GM12878 (cell line): ENCODE measurements around the gene GFM1. TPM values are rescaled to one million over a fixed set of nuclear protein-coding genes. Genes with fewer than 3 reads are reported as not detected.

ENCODE experiments used
- ASH2L ChIP-seq: fragments of 300-600, 200-600 bp; sonication (generic); IDR thresholded peaks from 2 replicates; pipeline ENCODE4 v1.6.1; 2017; ENCODE audit warnings: low read depth, mild to moderate bottlenecking, borderline replicate concordance
- BACH1 ChIP-seq: fragments of 450-650 bp; IDR thresholded peaks from 2 replicates; pipeline ENCODE4 v1.6.1; 2017; ENCODE audit warnings: mild to moderate bottlenecking, borderline replicate concordance
- CBX5 ChIP-seq: sonication (generic); IDR thresholded peaks from 2 replicates; pipeline ENCODE4 v1.6.1; 2016; ENCODE audit warnings: low read depth, moderate library complexity, mild to moderate bottlenecking, inconsistent platforms
- HDAC6 ChIP-seq: fragments of 200-600 bp; sonication (generic); IDR thresholded peaks from one replicate; pipeline ENCODE4 v1.8.0; 2017; ENCODE audit warnings: antibody characterized with exemption; ENCODE audit not compliant: unreplicated experiment
- IRF4 ChIP-seq: IDR thresholded peaks from 2 replicates; pipeline ENCODE4 v1.6.1; 2011; ENCODE audit warnings: low read depth, low read length
- MEF2A ChIP-seq: IDR thresholded peaks from 2 replicates; pipeline ENCODE4 v1.6.1; 2011; ENCODE audit warnings: low read depth, mild to moderate bottlenecking, low read length, moderate library complexity; ENCODE audit not compliant: insufficient read depth
- NBN ChIP-seq: fragments of 450-650 bp; IDR thresholded peaks from 2 replicates; pipeline ENCODE4 v1.6.1; 2016
- NR2C1 ChIP-seq: fragments of 450-650 bp; IDR thresholded peaks from 2 replicates; pipeline ENCODE4 v1.6.1; 2017; ENCODE audit warnings: antibody characterized with exemption, mild to moderate bottlenecking, moderate library complexity
- RAD21 ChIP-seq: IDR thresholded peaks from 2 replicates; pipeline ENCODE4 v1.6.1; 2011; ENCODE audit warnings: mild to moderate bottlenecking, low read depth, low read length, moderate library complexity; ENCODE audit not compliant: insufficient read depth
- SMC3 ChIP-seq: IDR thresholded peaks from 2 replicates; pipeline ENCODE4 v1.6.1; 2011; ENCODE audit warnings: low read length, improper control_type of control experiment, borderline replicate concordance
- SUZ12 ChIP-seq: fragments of 200-600 bp; sonication (generic); IDR thresholded peaks from one replicate; pipeline ENCODE4 v1.6.1; 2018; ENCODE audit warnings: antibody characterized with exemption, mild to moderate bottlenecking; ENCODE audit not compliant: unreplicated experiment
- TCF12 ChIP-seq: IDR thresholded peaks from 2 replicates; pipeline ENCODE4 v1.6.1; 2011; ENCODE audit warnings: low read depth, mild to moderate bottlenecking, low read length
- TCF7 ChIP-seq: IDR thresholded peaks from 2 replicates; pipeline ENCODE4 v1.6.1; 2014; ENCODE audit warnings: antibody characterized with exemption, borderline replicate concordance
- WRNIP1 ChIP-seq: IDR thresholded peaks from 2 replicates; pipeline ENCODE4 v1.6.1; 2011; ENCODE audit warnings: low read depth, low read length, improper control_type of control experiment, borderline replicate concordance
- YBX1 ChIP-seq: fragments of 450-650 bp; IDR thresholded peaks from 2 replicates; pipeline ENCODE4 v1.6.1; 2016; ENCODE audit warnings: antibody characterized with exemption
- ZNF207 ChIP-seq: fragments of 450-650 bp; IDR thresholded peaks from 2 replicates; pipeline ENCODE4 v1.6.1; 2014; ENCODE audit warnings: antibody characterized with exemption, mild to moderate bottlenecking, borderline replicate concordance
- ZNF24 ChIP-seq: fragments of 450-650 bp; IDR thresholded peaks from 2 replicates; pipeline ENCODE4 v1.6.1; 2017; ENCODE audit warnings: antibody characterized with exemption, mild to moderate bottlenecking
- ZNF384 ChIP-seq: IDR thresholded peaks from 2 replicates; pipeline ENCODE4 v1.6.1; 2012; ENCODE audit warnings: low read depth, mild to moderate bottlenecking, low read length, improper control_type of control experiment, borderline replicate concordance
- polyA plus RNA-seq, 11 experiments: library from polyadenylated mRNA; depleted of rRNA in 4 of 11; unstranded in 6 of 11; stranded (reverse) in 5 of 11; fragments of >200 nt; fragmentation: Nextera tagmentation in 4 of 11; fragmentation: Illumina TruSeq in 1 of 11; extraction: Ambion mirVana in 4 of 11; extraction: Trizol in 1 of 11; gene quantifications; 1 replicate in 1 of 11; 2 replicates in 10 of 11; pipeline versions ENCODE4 v1.2.1 to v1.2.3, GENCODE V29; 2011 to 2016; ENCODE audit warnings: inconsistent platforms in 2 of 11, missing spikeins in 2 of 11, low read depth in 1 of 11
- total RNA-seq, 4 experiments: library from RNA; depleted of rRNA in 3 of 4; stranded (reverse); fragments of >200 nt in 3 of 4; fragmentation: Illumina TruSeq in 1 of 4; extraction: Trizol in 1 of 4; gene quantifications; 2 replicates each; pipeline versions ENCODE4 v1.2.1 to v1.2.3, GENCODE V29; 2013 to 2021
- TF ChIP-seq, protein P1 (sequence below): fragments of 450-650 bp; formaldehyde crosslinking; IDR thresholded peaks from 2 replicates; pipeline ENCODE4 v1.4.0; 2020; ENCODE audit warnings: mild to moderate bottlenecking, moderate library complexity
- TF ChIP-seq, protein P2 (sequence below): fragments of 450-650 bp; IDR thresholded peaks from 2 replicates; pipeline ENCODE4 v1.6.1; 2016; ENCODE audit warnings: mild to moderate bottlenecking
- TF ChIP-seq, protein P3 (sequence below): IDR thresholded peaks from 2 replicates; pipeline ENCODE4 v1.6.1; 2012; ENCODE audit warnings: low read depth, low read length, improper control_type of control experiment
- TF ChIP-seq, protein P4 (sequence below): fragments of 450-650 bp; IDR thresholded peaks from 2 replicates; pipeline ENCODE4 v1.6.1; 2017; ENCODE audit warnings: mild to moderate bottlenecking, low read depth, inconsistent platforms; ENCODE audit not compliant: poor library complexity, severe bottlenecking
- TF ChIP-seq, protein P5 (sequence below): IDR thresholded peaks from 2 replicates; pipeline ENCODE4 v1.6.1; 2011; ENCODE audit warnings: mild to moderate bottlenecking, low read depth, low read length, moderate library complexity; ENCODE audit not compliant: insufficient replicate concordance

GFM1 gene
- total and polyA plus RNA-seq, 10 of the 15 experiments (the other 5 are each of a cell fraction or from before 2014, with no cell fraction given), result 36.9 to 87.2 (median 57.3) TPM

DNA sequence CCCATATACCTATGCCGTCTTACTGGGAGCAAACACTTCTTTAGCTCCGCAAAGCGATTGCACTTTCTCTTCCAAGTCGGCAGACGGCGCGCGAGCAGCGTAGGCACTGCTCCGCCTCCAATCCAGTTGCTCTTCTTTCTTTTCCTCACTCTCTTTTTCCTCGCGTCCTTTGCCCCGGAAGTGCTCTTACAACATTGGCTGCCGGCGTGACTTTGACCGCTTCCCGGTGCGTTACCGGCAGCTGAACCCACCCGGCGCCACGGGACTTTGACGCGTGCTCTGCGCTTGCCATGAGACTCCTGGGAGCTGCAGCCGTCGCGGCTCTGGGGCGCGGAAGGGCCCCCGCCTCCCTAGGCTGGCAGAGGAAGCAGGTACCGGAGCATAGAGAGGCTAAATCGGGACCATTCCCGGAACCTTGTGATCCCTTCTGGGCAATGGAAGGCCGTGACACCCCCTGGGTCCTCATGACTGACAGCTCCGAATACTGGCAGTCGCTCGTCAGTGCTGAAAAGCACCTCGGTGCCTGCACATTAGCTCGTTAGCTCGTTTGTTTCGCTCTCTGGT, at the start of gene GFM1 (continued):
- TF ChIP-seq YBX1 (no peak), ASH2L (peak; percentile 97; the same call in 1 of the 2 replicates), IRF4 (0 out of 2 replicates have a peak, but pooled peaks have one; percentile 27), NBN (peak; percentile 93), SMC3 (peak; percentile 31; the same call in 1 of the 2 replicates), WRNIP1 (no peak; the same call in 1 of the 2 replicates), NR2C1 (peak; percentile 100), ZNF384 (no peak), TCF12 (0 out of 2 replicates have a peak, but pooled peaks have one; percentile 11), SUZ12 (no peak), CBX5 (no peak), BACH1 (peak; percentile 61; the same call in 1 of the 2 replicates), RAD21 (no peak), ZNF24 (0 out of 2 replicates have a peak, but pooled peaks have one; percentile 12), HDAC6 (no peak), MEF2A (no peak), ZNF207 (peak; percentile 78; the same call in 1 of the 2 replicates), TCF7 (0 out of 2 replicates have a peak, but pooled peaks have one; percentile 30)
- TF ChIP-seq, protein P1, sequence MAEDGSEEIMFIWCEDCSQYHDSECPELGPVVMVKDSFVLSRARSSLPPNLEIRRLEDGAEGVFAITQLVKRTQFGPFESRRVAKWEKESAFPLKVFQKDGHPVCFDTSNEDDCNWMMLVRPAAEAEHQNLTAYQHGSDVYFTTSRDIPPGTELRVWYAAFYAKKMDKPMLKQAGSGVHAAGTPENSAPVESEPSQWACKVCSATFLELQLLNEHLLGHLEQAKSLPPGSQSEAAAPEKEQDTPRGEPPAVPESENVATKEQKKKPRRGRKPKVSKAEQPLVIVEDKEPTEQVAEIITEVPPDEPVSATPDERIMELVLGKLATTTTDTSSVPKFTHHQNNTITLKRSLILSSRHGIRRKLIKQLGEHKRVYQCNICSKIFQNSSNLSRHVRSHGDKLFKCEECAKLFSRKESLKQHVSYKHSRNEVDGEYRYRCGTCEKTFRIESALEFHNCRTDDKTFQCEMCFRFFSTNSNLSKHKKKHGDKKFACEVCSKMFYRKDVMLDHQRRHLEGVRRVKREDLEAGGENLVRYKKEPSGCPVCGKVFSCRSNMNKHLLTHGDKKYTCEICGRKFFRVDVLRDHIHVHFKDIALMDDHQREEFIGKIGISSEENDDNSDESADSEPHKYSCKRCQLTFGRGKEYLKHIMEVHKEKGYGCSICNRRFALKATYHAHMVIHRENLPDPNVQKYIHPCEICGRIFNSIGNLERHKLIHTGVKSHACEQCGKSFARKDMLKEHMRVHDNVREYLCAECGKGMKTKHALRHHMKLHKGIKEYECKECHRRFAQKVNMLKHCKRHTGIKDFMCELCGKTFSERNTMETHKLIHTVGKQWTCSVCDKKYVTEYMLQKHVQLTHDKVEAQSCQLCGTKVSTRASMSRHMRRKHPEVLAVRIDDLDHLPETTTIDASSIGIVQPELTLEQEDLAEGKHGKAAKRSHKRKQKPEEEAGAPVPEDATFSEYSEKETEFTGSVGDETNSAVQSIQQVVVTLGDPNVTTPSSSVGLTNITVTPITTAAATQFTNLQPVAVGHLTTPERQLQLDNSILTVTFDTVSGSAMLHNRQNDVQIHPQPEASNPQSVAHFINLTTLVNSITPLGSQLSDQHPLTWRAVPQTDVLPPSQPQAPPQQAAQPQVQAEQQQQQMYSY, result no peak
- TF ChIP-seq, protein P2, sequence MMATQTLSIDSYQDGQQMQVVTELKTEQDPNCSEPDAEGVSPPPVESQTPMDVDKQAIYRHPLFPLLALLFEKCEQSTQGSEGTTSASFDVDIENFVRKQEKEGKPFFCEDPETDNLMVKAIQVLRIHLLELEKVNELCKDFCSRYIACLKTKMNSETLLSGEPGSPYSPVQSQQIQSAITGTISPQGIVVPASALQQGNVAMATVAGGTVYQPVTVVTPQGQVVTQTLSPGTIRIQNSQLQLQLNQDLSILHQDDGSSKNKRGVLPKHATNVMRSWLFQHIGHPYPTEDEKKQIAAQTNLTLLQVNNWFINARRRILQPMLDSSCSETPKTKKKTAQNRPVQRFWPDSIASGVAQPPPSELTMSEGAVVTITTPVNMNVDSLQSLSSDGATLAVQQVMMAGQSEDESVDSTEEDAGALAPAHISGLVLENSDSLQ, result peak; percentile 96
- TF ChIP-seq, protein P3, sequence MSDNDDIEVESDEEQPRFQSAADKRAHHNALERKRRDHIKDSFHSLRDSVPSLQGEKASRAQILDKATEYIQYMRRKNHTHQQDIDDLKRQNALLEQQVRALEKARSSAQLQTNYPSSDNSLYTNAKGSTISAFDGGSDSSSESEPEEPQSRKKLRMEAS, result peak; percentile 93
- TF ChIP-seq, protein P4, sequence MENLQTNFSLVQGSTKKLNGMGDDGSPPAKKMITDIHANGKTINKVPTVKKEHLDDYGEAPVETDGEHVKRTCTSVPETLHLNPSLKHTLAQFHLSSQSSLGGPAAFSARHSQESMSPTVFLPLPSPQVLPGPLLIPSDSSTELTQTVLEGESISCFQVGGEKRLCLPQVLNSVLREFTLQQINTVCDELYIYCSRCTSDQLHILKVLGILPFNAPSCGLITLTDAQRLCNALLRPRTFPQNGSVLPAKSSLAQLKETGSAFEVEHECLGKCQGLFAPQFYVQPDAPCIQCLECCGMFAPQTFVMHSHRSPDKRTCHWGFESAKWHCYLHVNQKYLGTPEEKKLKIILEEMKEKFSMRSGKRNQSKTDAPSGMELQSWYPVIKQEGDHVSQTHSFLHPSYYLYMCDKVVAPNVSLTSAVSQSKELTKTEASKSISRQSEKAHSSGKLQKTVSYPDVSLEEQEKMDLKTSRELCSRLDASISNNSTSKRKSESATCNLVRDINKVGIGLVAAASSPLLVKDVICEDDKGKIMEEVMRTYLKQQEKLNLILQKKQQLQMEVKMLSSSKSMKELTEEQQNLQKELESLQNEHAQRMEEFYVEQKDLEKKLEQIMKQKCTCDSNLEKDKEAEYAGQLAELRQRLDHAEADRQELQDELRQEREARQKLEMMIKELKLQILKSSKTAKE, result peak; percentile 39
- TF ChIP-seq, protein P5, sequence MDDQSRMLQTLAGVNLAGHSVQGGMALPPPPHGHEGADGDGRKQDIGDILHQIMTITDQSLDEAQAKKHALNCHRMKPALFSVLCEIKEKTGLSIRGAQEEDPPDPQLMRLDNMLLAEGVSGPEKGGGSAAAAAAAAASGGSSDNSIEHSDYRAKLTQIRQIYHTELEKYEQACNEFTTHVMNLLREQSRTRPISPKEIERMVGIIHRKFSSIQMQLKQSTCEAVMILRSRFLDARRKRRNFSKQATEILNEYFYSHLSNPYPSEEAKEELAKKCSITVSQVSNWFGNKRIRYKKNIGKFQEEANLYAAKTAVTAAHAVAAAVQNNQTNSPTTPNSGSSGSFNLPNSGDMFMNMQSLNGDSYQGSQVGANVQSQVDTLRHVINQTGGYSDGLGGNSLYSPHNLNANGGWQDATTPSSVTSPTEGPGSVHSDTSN, result peak; percentile 90
